HG02588 (cell line): ENCODE data around the gene MBD2.

ENCODE experiments used
- ATAC-seq: cut with Tn5 transposase; IDR thresholded peaks from one replicate; pipeline ENCODE4 v1.9.1; 2021; ENCODE audit warnings: mild to moderate bottlenecking, moderate library complexity; ENCODE audit not compliant: unreplicated experiment

MBD2 gene

GRCh38 chr18:54112356-54112755 lies 112.1 kb downstream of the MBD2 start:
- ATAC-seq = no peak

- no peak for ATAC-seq
Measured at GRCh38 chr18:54109131-54109683, 115.3 kb downstream of the MBD2 start.

DNA sequence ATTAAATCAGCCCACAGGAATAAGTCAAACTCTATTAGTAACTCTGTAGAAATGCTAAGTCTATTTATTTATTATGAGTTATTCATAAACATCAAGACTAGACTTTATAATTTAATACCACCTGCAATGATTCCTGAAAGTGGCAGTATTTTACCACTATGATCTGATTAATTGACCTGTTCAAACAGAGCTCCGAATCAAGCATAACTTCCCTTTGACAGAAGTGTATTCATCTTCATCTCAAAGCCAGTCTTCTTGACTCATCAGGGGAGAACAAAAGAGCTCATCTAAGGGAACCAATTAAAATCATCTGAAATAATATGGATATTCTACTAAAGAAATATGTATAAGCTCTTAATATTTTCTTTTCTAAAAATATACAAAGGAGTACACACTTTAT lies 122.3 kb downstream of the MBD2 start:
- ATAC-seq = no peak
